Effector CD4-positive, alpha-beta T cell (primary cell): ENCODE measurements around the gene GSTM2.

Experiments used
- DNase-seq: peaks from one replicate; pipeline ENCODE4 v3.0.0-alpha.2; 2020
- total RNA-seq: gene quantifications from one replicate; lab custom pipeline; 2026; lab: John Stamatoyannopoulos, UW

GSTM2 gene
- 9.2 reads per million, percentile 30 among the genes with 10 or more reads in this experiment for total RNA-seq

DNA sequence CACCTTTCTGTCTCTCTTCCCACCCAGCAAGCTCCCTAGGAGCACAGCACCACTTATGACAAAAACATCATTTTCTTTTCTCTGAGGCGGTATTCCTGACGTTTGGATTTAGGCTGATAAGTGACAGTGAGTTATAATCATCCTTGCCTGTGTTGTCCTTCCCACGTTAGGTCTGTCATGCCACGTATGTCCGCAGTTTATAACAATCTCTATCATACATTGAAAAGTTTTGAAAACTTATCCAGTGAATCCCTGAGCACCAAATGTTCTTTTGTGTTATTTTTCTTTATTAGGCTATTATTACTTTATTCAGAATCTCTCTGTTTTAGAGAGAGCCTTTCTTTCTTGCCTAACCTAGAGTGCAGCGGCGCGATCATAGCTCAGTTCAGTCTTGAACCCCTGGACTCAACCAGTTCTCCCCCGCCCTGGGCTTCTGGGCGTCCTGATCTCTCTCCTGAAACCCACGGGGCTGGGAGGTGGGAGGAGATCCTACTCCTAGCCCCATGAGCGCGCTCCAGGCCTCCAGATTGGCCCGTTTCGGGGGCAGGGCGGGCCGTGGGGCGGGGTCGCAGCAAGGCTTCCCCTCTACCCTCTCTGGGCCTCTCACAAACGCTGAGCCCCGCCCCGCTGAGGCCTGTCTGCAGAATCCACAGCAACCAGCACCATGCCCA lies at the start of gene GSTM2:
GSTM2 (plus strand) TSS at position 606 of the 671 bp plus-strand sequence; CDS start at position 665, 59 bp downstream.
- peak; percentile 65 for DNase-seq

GRCh38 chr1:109618661-109619575 lies 48.9 kb upstream of the GSTM2 start:
- no peak for DNase-seq

DNA sequence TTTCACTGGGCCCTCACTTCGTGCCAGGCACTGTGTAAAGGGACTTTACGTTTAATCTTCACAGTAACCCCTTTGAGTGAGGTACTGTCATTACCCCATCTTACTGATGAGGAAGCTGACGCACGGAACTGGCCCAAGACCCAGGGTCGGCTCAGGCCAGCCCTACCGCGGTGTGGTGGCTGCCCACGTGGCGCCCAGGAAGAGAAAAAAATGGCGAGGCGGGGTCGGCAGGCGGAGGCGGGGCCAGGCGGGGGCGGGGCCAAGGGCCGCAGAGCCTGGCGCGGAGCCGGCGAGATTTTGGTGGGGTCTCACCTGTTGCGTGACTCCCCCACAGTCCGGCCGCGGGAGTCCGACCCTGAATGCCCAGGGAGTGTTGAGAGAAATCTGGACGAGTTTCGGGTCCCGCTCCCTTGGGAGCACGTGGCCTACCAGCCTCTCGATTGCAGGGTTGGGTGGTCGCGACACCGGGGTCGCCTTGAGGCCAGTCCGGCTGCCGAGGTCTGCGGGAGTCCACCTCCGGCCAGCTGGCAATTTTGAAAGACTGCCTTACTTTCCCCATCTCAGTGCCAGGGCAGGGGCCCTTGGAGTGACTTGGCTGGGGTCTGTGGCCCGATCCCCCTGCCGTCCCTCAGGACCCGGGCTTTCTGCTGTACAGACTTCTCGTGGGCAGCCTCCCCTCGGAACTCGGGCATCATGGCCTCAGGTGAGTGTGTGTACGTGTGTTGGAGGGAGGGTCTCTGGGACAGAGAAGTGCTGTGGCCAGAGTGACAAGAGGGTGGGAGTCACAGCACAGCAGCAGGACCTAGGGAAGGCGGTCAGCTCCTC lies 48.1 kb upstream of the GSTM2 start, which contains the start of the genes AMPD2 and GNAT2:
AMPD2 (plus strand) TSS at position 262 of the 825 bp plus-strand sequence. CDS start 1,339 bp downstream, outside the sequence.
GNAT2 (minus strand) TSS at position 41 of the 825 bp plus-strand sequence. CDS start 6,746 bp downstream, outside the sequence.
- DNase-seq: peak; percentile 62

DNA sequence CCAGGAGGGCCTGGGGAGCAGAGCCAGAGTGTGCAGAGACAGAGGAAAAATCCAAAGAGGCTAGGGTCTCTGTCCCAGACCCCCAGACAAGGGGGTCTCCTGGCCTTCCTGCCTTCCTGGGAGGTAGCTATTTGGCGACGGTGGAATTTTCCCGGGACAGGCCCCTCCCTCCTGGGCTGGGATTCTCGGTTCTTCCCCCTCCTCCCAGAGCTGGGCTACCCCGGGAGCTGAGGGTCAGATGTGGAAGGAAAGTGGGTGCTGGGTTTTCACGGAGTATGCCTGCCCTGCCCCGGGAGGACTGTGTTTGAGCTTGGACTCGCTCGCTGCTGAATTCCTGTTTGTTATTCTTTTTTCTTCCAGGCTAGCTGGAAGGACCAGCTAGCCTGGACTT lies 47.5 kb upstream of the GSTM2 start:
- no peak for DNase-seq

- peak; percentile 98 for DNase-seq
These were observed 47.0 kb upstream of the GSTM2 start for GRCh38 chr1:109620841-109621286.

DNA sequence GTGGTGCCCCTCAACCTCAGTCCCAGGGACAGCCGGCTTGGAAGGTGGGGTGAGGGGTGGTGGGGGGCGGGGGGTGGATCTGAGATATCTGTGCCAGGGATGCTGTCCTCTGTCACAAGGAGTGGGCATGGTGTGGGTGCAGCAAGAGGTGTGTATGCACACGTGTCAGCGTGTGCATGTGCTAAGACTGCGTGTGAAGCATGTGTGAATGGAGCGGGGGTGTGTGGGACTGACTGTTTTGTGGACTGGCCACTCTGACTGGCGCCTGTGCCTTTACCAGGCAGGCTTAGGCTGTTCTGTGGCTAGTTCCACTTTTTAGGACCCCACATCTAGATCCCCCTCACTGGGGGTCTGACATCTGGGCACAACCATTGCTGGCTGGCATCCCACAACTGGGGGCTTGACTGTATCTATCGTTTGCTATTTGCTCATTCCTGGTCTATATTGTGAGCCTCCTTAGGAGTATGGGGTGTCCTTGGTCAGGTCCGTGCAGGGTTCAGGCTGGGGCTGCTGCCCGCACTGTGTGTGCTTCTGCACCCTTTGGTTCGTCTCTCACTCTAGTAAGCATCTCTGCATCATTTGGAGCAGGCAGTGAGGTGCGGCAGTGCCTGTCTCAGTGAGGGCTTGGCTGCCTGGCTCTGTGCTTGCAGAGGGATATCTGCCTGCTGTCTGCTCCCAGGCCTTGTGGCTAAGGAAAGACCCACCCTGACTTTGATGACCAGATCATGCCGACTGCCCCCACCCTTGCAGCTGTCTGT lies 46.3 kb upstream of the GSTM2 start:
- DNase-seq: no peak

DNA sequence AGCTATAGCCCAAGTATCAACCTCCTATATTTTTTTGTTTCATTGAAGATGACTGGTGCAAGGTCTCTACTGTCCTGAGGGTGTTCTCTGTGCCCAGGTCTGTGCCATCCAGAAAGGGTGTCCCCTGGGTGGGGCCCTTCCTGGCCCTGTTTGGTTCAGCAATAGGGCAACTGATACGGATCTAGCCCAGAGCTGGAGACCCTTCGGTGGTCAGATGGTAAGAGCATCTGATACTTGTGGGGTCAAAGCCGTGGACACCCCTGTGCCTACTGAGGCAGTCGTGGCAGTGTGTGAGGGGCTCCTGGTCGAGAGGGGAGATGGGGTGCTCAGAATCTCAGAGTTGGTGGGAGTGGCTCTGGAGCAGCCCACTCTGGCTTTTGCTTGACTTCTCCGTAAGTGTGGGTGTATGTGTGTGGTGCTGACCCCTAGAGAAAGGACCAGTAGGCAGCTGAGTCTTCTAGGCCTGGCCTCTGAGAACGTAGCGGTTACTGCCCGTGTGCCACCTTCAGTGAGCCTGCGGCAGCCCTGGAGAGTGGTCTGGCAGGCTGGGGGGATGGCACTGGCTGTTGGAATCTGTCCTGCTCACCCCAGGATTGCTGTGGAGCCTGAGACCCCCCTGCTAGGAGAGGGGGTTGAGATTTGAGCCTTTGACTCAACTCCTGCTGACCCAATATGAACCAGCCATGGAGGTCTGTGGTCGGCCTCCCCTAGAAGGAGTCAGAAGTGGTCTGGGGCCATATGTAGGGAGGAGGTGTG lies 45.5 kb upstream of the GSTM2 start:
- DNase-seq: no peak

DNA sequence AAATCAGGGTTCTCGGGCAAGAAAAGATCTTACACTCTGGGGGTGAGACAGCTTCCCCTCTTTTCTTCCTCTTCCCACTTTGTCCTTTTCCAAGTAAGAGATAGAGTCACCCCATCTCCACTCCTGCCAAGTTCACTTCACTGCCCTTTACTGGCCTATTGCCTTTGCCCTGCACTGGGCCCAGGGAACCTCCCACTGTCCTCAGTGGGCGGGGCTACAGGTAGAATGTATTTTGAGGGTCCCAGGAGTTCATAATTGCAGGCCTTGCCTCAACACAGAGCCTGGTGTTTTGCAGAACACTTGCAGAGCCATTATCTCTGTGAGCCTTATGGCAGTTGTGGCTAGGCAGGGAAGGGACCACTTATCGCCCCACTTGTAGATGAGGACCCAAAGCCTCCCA lies 45.0 kb upstream of the GSTM2 start:
- no peak for DNase-seq

- no peak for DNase-seq
These were observed 44.2 kb upstream of the GSTM2 start for GRCh38 chr1:109623601-109624161.

DNA sequence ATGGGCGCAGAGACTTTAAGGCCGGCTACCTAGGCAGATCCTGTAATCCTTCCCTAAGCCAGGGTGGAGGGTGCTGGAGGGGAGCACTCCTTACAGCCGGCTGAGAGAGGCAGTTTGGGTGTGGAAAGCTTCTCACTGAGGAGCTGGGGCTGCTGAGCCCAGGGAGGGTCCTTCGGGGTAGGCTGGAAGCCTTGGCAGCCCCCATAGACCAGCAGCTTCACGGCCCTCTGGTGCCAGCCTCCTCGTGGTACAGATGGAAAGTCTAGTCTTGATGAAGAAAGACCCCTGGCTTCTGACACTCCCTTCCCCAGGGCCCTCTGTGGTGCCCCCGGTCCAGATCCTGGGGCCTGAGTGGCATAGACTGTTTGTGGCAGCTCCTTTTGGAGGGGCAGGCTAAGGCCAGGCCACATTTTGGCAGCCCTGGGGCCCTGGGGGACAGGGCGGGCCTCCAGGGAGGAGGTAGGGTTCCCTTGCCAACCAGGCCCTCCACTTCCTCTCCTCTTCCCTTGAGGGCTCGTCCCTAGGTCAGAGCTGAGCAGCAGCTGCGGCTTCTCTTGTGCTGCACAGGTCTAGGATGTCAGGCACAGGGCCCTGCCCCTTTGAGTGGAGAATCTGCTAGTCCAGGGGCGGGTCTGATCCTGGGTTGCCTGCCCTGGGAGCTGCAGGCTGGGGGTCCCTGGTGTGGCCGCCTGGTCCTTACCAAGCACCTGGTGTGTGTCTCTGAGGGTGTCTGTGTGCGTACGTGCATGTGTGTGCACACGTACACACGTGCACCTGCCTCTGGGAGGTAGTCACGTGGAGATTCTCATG lies 43.5 kb upstream of the GSTM2 start:
- no peak for DNase-seq

DNA sequence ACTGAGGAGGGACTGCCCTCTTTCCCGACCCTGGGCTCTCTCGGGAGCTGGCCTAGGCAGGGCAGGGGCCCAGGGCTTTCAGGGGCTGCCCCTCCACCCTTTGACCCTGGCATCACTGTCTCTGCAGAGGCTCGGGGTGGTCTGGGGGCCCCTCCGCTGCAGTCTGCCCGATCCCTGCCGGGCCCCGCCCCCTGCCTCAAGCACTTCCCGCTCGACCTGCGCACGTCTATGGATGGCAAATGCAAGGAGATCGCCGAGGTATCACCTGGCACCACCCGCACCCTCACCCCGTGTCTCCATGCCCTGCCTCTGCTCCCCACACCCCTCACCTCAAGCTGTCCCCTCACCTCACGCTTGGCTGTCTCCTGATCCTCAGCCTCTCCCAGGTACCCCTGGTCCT lies 42.7 kb upstream of the GSTM2 start:
- no peak for DNase-seq

- no peak for DNase-seq
These were observed 42.0 kb upstream of the GSTM2 start for GRCh38 chr1:109625601-109626560.

- DNase-seq: no peak
These were observed 41.0 kb upstream of the GSTM2 start for GRCh38 chr1:109626682-109627408.

DNA sequence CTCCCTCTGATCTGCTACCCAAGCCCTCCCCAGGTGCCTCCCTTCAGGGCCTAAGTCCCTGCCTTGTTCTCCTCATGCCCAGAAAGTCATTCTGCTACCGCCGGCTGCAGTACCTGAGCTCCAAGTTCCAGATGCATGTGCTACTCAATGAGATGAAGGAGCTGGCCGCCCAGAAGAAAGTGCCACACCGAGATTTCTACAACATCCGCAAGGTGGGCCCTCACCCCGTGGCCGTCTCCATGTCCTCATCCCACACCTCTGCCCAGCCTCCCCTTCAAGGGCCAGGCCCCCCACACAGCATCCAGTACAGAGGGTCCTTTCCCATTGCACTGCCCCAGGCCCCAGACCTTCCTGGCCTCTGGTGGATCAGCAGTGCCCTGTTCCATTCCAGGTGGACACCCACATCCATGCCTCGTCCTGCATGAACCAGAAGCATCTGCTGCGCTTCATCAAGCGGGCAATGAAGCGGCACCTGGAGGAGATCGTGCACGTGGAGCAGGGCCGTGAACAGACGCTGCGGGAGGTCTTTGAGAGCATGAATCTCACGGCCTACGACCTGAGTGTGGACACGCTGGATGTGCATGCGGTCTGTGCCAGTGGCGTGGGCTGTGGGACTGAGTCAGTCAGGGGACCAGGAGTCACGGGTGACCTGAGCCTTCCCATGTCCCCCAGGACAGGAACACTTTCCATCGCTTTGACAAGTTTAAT lies 40.0 kb upstream of the GSTM2 start:
- no peak for DNase-seq

- DNase-seq: no peak
These were observed 39.1 kb upstream of the GSTM2 start for GRCh38 chr1:109628540-109629321.

- no peak for DNase-seq
These were observed 38.4 kb upstream of the GSTM2 start for GRCh38 chr1:109629372-109630030.
